Neural cell (in vitro differentiated cells): ENCODE data around the gene TRMT11. TPM values are rescaled to one million over a fixed set of nuclear protein-coding genes. Genes with fewer than 3 reads are reported as not detected.

ENCODE experiments used
- H2AFZ ChIP-seq: fragments of 200-600, 300-800 bp; sonication (generic), shearing (Covaris generic); 2 replicates; pipeline ENCODE4 v1.6.0; 2014; ENCODE audit warnings: low read depth, mild to moderate bottlenecking, antibody characterized with exemption, low read length, moderate library complexity
- H3F3A ChIP-seq: fragments of 200-600 bp; shearing (Covaris generic); 2 replicates; pipeline ENCODE4 v1.6.1; 2016; ENCODE audit warnings: mild to moderate bottlenecking, moderate library complexity, mixed read lengths, antibody characterized with exemption, low read length; ENCODE audit not compliant: insufficient read depth, poor library complexity, severe bottlenecking
- H3K27ac ChIP-seq: fragments of 200-600, 300-800 bp; sonication (generic), shearing (Covaris generic); 2 replicates; pipeline ENCODE4 v1.5.1; 2014; ENCODE audit warnings: mild to moderate bottlenecking, low read length, moderate library complexity
- H3K27me3 ChIP-seq: fragments of 300-800, 200-600 bp; sonication (generic), shearing (Covaris generic); 2 replicates; pipeline ENCODE4 v1.6.0; 2014; ENCODE audit warnings: mild to moderate bottlenecking, low read depth, low read length, moderate library complexity; ENCODE audit not compliant: insufficient read depth
- H3K36me3 ChIP-seq: fragments of 300-800, 200-600 bp; sonication (generic), shearing (Covaris generic); 2 replicates; pipeline ENCODE4 v1.5.1; 2014; ENCODE audit warnings: mild to moderate bottlenecking, antibody characterized with exemption, low read length, moderate library complexity; ENCODE audit not compliant: insufficient read depth
- H3K4me2 ChIP-seq: fragments of 300-800, 200-600 bp; sonication (generic), shearing (Covaris generic); 2 replicates; pipeline ENCODE4 v1.6.0; 2014; ENCODE audit warnings: mild to moderate bottlenecking, low read length
- H3K4me3 ChIP-seq: fragments of 300-800, 200-600 bp; sonication (generic), shearing (Covaris generic); 2 replicates; pipeline ENCODE4 v1.5.1; 2014; ENCODE audit warnings: mild to moderate bottlenecking, low read length, moderate library complexity
- H3K79me2 ChIP-seq: fragments of 200-600 bp; shearing (Covaris generic); replicated peaks from 2 replicates; pipeline ENCODE4 v1.6.0; 2014; ENCODE audit warnings: mild to moderate bottlenecking, low read length, moderate library complexity; ENCODE audit not compliant: insufficient read depth
- H3K9ac ChIP-seq: fragments of 300-800, 200-600 bp; sonication (generic), shearing (Covaris generic); 2 replicates; pipeline ENCODE4 v1.6.1; 2016; ENCODE audit warnings: mild to moderate bottlenecking, low read length, mixed read lengths
- H3K9me2 ChIP-seq: fragments of 200-600 bp; shearing (Covaris generic); 2 replicates; pipeline ENCODE4 v1.6.1; 2016; ENCODE audit warnings: mild to moderate bottlenecking, low read length, mixed read lengths; ENCODE audit not compliant: insufficient read depth
- H3K9me3 ChIP-seq: fragments of 200-600, 300-800 bp; sonication (generic), shearing (Covaris generic); 2 replicates; pipeline ENCODE4 v1.6.1; 2016; ENCODE audit warnings: mild to moderate bottlenecking, mixed run types, low read length, moderate library complexity, mixed read lengths
- H4K20me1 ChIP-seq: fragments of 200-600 bp; shearing (Covaris generic); 2 replicates; pipeline ENCODE4 v1.6.1; 2016; ENCODE audit warnings: mild to moderate bottlenecking, mixed run types; ENCODE audit not compliant: insufficient read depth
- EP300 ChIP-seq: fragments of 450-650 bp; conservative IDR thresholded peaks from 2 replicates; pipeline ENCODE4 v1.6.1; 2014; ENCODE audit warnings: antibody characterized with exemption, mild to moderate bottlenecking, moderate library complexity; ENCODE audit not compliant: poor library complexity, severe bottlenecking
- EZH2 ChIP-seq: fragments of 200-600, 300-800 bp; shearing (Covaris generic), sonication (generic); IDR thresholded peaks from 2 replicates; pipeline ENCODE4 v1.6.1; 2014; ENCODE audit warnings: antibody characterized with exemption, low read length, borderline replicate concordance, mild to moderate bottlenecking; ENCODE audit not compliant: insufficient read depth, poor library complexity, severe bottlenecking
- MXI1 ChIP-seq: fragments of 450-650 bp; conservative IDR thresholded peaks from 2 replicates; pipeline ENCODE4 v1.6.1; 2014; ENCODE audit warnings: antibody characterized with exemption, mild to moderate bottlenecking; ENCODE audit not compliant: poor library complexity, severe bottlenecking
- POLR2AphosphoS5 ChIP-seq: IDR thresholded peaks from 2 replicates; pipeline ENCODE4 v1.6.1; 2012
- RAD21 ChIP-seq: fragments of 450-650 bp; conservative IDR thresholded peaks from 2 replicates; pipeline ENCODE4 v1.6.1; 2014; ENCODE audit warnings: antibody characterized with exemption, mild to moderate bottlenecking, moderate library complexity
- REST ChIP-seq: IDR thresholded peaks from 2 replicates; pipeline ENCODE4 v1.6.1; 2012; ENCODE audit warnings: borderline replicate concordance
- SMC3 ChIP-seq: fragments of 450-650 bp; conservative IDR thresholded peaks from 2 replicates; pipeline ENCODE4 v1.6.1; 2014; ENCODE audit warnings: antibody characterized with exemption, mild to moderate bottlenecking, moderate library complexity; ENCODE audit not compliant: poor library complexity
- TAF1 ChIP-seq: IDR thresholded peaks from 2 replicates; pipeline ENCODE4 v1.6.1; 2012; ENCODE audit warnings: low read depth
- polyA plus RNA-seq: library from polyadenylated mRNA; depleted of rRNA; stranded (reverse); fragments of >200 nt; gene quantifications from 2 replicates; pipeline ENCODE4 v1.2.3, GENCODE V29; 2014
- TF ChIP-seq, protein P1 (sequence below): fragments of 450-650 bp; IDR thresholded peaks from 2 replicates; pipeline ENCODE4 v1.5.1; 2014; ENCODE audit warnings: antibody characterized with exemption, mild to moderate bottlenecking, moderate library complexity; ENCODE audit not compliant: poor library complexity, severe bottlenecking

Gene TRMT11
- polyA plus RNA-seq, 1 donor from 2014 or later = 37.6 TPM

DNA sequence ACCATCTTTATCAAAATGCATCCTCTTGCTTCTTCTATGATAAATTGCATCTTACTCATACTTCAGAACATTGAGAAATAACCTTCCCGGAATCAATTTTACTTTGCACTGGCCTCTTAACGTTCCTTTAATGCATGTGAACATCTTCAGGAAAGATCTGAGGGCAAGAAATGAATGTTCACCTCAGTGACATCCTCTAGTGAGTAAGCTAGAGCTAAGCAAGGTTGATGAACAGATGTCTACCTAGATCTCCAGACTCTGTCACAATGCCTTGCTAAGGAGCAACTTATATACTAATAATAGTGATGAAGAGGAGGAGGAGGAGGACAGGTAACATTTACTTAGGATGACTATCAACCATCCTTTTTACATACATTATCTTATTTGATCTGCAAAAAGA, 46.5 kb upstream of the TRMT11 start:
- Histone ChIP-seq H4K20me1 (no peaks in the 10 kb centered on the region), H3K9ac (no peak overlapping the region), H3K79me2 (no peaks in the 10 kb centered on the region), H3K27ac (no peak overlapping the region), H3K27me3 (no peaks in the 10 kb centered on the region), H3K4me2 (no peak overlapping the region), H2AFZ (no peak overlapping the region), H3K4me3 (no peak overlapping the region), H3F3A (no peaks in the 10 kb centered on the region), H3K36me3 (no peaks in the 10 kb centered on the region), H3K9me3 (no peaks in the 10 kb centered on the region), H3K9me2 (no peaks in the 10 kb centered on the region)
- TF ChIP-seq SMC3 (no peak), REST (no peak), EP300 (no peak), MXI1 (no peak), RAD21 (no peak), EZH2 (no peak), TAF1 (no peak), POLR2AphosphoS5 (no peak)
- TF ChIP-seq, protein P1, sequence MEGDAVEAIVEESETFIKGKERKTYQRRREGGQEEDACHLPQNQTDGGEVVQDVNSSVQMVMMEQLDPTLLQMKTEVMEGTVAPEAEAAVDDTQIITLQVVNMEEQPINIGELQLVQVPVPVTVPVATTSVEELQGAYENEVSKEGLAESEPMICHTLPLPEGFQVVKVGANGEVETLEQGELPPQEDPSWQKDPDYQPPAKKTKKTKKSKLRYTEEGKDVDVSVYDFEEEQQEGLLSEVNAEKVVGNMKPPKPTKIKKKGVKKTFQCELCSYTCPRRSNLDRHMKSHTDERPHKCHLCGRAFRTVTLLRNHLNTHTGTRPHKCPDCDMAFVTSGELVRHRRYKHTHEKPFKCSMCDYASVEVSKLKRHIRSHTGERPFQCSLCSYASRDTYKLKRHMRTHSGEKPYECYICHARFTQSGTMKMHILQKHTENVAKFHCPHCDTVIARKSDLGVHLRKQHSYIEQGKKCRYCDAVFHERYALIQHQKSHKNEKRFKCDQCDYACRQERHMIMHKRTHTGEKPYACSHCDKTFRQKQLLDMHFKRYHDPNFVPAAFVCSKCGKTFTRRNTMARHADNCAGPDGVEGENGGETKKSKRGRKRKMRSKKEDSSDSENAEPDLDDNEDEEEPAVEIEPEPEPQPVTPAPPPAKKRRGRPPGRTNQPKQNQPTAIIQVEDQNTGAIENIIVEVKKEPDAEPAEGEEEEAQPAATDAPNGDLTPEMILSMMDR = no peak

DNA sequence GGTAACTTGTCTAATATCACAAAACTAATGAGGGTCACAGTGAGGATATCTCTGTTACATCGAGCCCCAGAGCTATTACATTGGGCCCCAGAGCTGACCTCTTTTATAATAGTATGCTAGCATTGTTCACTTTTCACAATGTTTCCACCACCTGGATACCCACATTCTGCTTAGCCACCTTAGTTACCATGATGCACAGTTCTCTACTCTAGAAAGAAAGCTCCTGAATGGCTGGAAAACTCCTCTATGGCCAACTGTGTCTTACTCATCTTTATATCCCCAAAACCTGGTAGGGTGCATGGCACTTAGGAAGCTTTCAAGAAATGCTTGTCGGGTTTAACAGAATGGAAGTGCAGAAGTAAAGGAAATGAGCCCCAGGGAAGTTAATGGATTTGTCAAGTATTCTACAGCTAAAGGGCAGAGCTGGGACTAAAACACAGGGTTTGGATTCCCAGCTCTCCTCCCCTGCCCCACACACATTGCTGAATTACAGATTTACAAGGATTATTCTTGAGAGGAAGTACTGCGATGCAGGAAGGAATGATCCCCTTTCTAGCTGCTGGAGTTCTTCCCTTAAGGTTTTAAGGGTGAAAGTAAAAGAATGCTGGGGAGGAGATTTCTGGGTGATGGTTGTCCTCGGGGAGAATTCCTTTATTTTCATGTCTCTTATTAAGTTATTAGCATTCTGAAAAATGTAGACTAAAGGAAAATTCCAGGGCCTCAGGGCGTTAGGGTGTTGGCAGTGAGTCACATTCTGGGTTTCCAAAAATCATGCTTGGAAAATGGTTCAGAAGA, 45.9 kb upstream of the TRMT11 start:
- H4K20me1 ChIP-seq = no peaks in the 10 kb centered on the region
- H3K4me2 ChIP-seq = no peak overlapping the region
- no peak overlapping the region for H3K4me3 ChIP-seq
- H3K9me2 ChIP-seq = no peaks in the 10 kb centered on the region
- no peak overlapping the region for H3K27ac ChIP-seq
- H3K9ac ChIP-seq = no peak overlapping the region
- TF ChIP-seq, protein P1 = no peak
- TF ChIP-seq SMC3 = no peak
- TF ChIP-seq EP300 = no peak
- TF ChIP-seq RAD21 = no peak
- no peak for TF ChIP-seq EZH2
- no peak for TF ChIP-seq REST
- TF ChIP-seq TAF1 = no peak
- no peak for TF ChIP-seq POLR2AphosphoS5
- TF ChIP-seq MXI1 = no peak
- H3K36me3 ChIP-seq = no peaks in the 10 kb centered on the region
- no peaks in the 10 kb centered on the region for H3K9me3 ChIP-seq
- no peak overlapping the region for H2AFZ ChIP-seq
- H3K79me2 ChIP-seq = no peaks in the 10 kb centered on the region
- no peaks in the 10 kb centered on the region for H3K27me3 ChIP-seq
- no peaks in the 10 kb centered on the region for H3F3A ChIP-seq
